Natural killer cell (primary cell): ENCODE data around the gene KLHL21. TPM values are rescaled to one million over a fixed set of nuclear protein-coding genes. Genes with fewer than 3 reads are reported as not detected.
A peak's percentile ranks its signal among the peaks of the same experiment; 100 is the strongest.

Source experiments
- ATAC-seq, 3 donors: fragments of 150-1000 bp in 2 of 3; fragments of 200-7000 bp in 1 of 3; cut with Tn5 transposase; 1 replicate in 1 of 3; 2 replicates in 2 of 3; pipeline ENCODE4 v1.10.0; 2021; ENCODE audit warnings: mild to moderate bottlenecking in 2 of 3, moderate library complexity in 2 of 3
- DNase-seq, 2 donors: peaks; one replicate each; pipeline versions ENCODE4 v3.0.0 to v3.0.0-alpha.2; 2013 to 2021; ENCODE audit warnings: mixed read lengths in 1 of 2
- H3K27ac ChIP-seq: one replicate; pipeline ENCODE4 v1.5.1; 2013; ENCODE audit warnings: mild to moderate bottlenecking, low read length
- H3K27me3 ChIP-seq: one replicate; pipeline ENCODE4 v1.6.1; 2013; ENCODE audit warnings: low read length; ENCODE audit not compliant: control insufficient read depth, insufficient read depth
- H3K36me3 ChIP-seq: one replicate; pipeline ENCODE4 v1.6.1; 2013; ENCODE audit warnings: low read length; ENCODE audit not compliant: control insufficient read depth, insufficient read depth
- H3K4me1 ChIP-seq: one replicate; pipeline ENCODE4 v1.6.1; 2013; ENCODE audit warnings: low read length; ENCODE audit not compliant: control insufficient read depth, insufficient read depth
- H3K4me3 ChIP-seq: one replicate; pipeline ENCODE4 v1.5.1; 2013; ENCODE audit warnings: low read length
- H3K9me3 ChIP-seq: one replicate; pipeline ENCODE4 v1.6.1; 2013; ENCODE audit warnings: low read length; ENCODE audit not compliant: control insufficient read depth, insufficient read depth
- H3K27ac Mint-ChIP-seq, 2 donors: one replicate each; pipeline ENCODE4 v1.8.0; 2022; ENCODE audit warnings: mild to moderate bottlenecking in 2 of 2, mixed read lengths in 2 of 2, moderate library complexity in 1 of 2
- H3K27me3 Mint-ChIP-seq, 2 donors: one replicate each; pipeline ENCODE4 v1.8.0; 2022; ENCODE audit warnings: low read depth in 2 of 2, mixed read lengths in 2 of 2
- H3K36me3 Mint-ChIP-seq: one replicate; pipeline ENCODE4 v1.8.0; 2022; ENCODE audit warnings: mixed read lengths
- H3K4me1 Mint-ChIP-seq, 2 donors: one replicate each; pipeline ENCODE4 v1.8.0; 2022; ENCODE audit warnings: mixed read lengths in 2 of 2
- H3K4me3 Mint-ChIP-seq: one replicate; pipeline ENCODE4 v1.8.0; 2022; ENCODE audit warnings: mild to moderate bottlenecking, moderate library complexity, mixed read lengths
- H3K9me3 Mint-ChIP-seq, 2 donors: one replicate each; pipeline ENCODE4 v1.8.0; 2022; ENCODE audit warnings: mixed read lengths in 2 of 2
- WGBS: methylation state at CpG from one replicate; pipeline ENCODE4 v1.1.7; 2013; ENCODE audit warnings: missing lambda C conversion rate; ENCODE audit not compliant: insufficient coverage; 5-methylcytosine and 5-hydroxymethylcytosine counted together
- intact Hi-C: fragments of 100-400 bp; cut with micrococcal nuclease; formaldehyde crosslinking; loops from one replicate; pipeline ENCODE4 v1.14.2; 2022
- total RNA-seq, 4 donors: library from RNA; stranded (reverse); fragments of 120-200 nt in 1 of 4; gene quantifications; one replicate each; pipeline versions ENCODE4 v1.2.3 to v1.2.4, GENCODE V29; 2013 to 2022
- TF ChIP-seq, protein P1 (sequence below): fragments of 200-600 bp; IDR thresholded peaks from one replicate; pipeline ENCODE4 v1.8.0; 2022; ENCODE audit warnings: antibody characterized with exemption

The KLHL21 gene
- total RNA-seq, 3 donors from 2014 or later (not counting 1 experiment from before 2014, with no cell fraction given): 23.5 to 37.8 (median 28.9) TPM

DNA sequence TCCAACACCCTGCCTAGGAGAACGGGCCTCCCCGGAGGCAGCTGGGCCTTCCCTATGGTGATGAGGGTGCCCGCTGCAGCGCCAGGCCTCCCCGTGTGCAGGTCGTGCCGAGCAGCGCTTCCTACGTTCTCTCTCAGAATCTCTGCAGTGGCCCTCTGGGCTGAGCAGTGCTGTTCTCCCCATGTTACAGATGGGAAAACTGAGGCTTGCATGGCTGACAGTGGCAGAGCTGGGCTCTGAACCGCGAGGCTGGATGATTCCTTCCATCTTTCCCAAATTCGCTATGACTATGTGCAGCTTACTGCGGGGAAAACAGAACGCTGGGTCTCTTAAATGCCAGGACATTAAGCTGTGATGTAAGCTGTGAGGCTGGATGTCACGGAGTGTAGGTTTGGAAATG is 8.9 kb downstream of the KLHL21 start:
- WGBS: 97% methylated on average over 15 of the region's 15 CpGs
- Histone ChIP-seq H3K4me1 (peaks cover 36% of the 10 kb centered on the region), H3K4me3 (no peak overlapping the region), H3K9me3 (no peaks in the 10 kb centered on the region), H3K36me3 (peaks cover 60% of the 10 kb centered on the region), H3K27me3 (no peaks in the 10 kb centered on the region), H3K27ac (no peak overlapping the region)
- no peak for DNase-seq
- H3K4me1 Mint-ChIP-seq: peaks cover 32 to 49% of the 10 kb centered on the region in 2 donors
- intact Hi-C loops: no loop called here
- no peaks in the 10 kb centered on the region for H3K36me3 Mint-ChIP-seq
- TF ChIP-seq, protein P1, sequence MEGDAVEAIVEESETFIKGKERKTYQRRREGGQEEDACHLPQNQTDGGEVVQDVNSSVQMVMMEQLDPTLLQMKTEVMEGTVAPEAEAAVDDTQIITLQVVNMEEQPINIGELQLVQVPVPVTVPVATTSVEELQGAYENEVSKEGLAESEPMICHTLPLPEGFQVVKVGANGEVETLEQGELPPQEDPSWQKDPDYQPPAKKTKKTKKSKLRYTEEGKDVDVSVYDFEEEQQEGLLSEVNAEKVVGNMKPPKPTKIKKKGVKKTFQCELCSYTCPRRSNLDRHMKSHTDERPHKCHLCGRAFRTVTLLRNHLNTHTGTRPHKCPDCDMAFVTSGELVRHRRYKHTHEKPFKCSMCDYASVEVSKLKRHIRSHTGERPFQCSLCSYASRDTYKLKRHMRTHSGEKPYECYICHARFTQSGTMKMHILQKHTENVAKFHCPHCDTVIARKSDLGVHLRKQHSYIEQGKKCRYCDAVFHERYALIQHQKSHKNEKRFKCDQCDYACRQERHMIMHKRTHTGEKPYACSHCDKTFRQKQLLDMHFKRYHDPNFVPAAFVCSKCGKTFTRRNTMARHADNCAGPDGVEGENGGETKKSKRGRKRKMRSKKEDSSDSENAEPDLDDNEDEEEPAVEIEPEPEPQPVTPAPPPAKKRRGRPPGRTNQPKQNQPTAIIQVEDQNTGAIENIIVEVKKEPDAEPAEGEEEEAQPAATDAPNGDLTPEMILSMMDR: no peak
- H3K9me3 Mint-ChIP-seq: no peaks in the 10 kb centered on the region
- H3K4me3 Mint-ChIP-seq: no peak overlapping the region
- H3K27me3 Mint-ChIP-seq: no peaks in the 10 kb centered on the region
- no peak overlapping the region for H3K27ac Mint-ChIP-seq
- no peak for ATAC-seq

DNA sequence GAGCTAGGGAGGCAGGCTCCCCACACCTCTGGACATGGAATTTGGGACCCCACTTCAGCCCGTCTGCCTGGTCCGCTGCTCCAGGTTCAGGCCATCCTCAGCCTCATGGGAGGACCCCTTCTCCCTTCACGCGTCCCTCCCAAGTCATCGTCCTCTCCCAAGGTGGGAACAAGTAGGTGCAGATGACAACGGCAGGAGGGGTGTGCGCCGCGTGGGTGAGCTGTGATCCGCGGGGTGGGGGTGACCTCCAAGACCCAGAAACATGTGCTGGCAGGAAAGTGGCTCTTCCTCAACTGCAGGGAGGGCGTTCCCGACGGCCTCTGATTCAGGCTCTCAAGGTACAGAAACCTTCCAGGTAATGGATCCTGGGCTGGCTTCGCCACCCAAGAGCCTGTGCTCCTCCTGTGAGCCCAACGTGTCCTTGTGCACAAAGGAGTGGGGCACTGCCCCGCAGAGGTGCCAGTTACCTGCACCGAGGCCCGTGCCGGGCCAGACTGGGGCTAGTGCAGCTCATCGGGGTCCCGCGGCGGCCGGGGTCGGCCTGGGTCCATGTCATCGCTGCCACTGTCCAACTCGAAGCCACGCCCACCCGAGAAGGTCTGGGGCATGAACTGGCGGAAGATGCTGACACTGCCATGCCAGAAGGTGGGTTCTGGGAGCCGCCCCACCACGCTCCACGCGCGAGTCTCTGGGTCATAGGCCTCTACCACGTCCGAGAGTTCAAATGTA is 9.6 kb downstream of the KLHL21 start:
- ATAC-seq (no peak), DNase-seq (no peak)
- TF ChIP-seq, protein P1: no peak
- Histone ChIP-seq H3K4me1 (peaks cover 35% of the 10 kb centered on the region), H3K9me3 (no peaks in the 10 kb centered on the region), H3K27ac (no peak overlapping the region), H3K36me3 (peaks cover 65% of the 10 kb centered on the region), H3K27me3 (no peaks in the 10 kb centered on the region), H3K4me3 (no peak overlapping the region)
- Mint-ChIP-seq H3K9me3 (no peaks in the 10 kb centered on the region), H3K27ac (no peak overlapping the region), H3K27me3 (no peaks in the 10 kb centered on the region), H3K4me3 (no peak overlapping the region), H3K4me1 (peaks cover 28 to 45% of the 10 kb centered on the region in 2 donors), H3K36me3 (no peaks in the 10 kb centered on the region)
- WGBS: 96% methylated on average over 38 of the region's 38 CpGs
- intact Hi-C loops: no loop called here

- ATAC-seq (peak in 1 of 3 donors; percentile 26), DNase-seq (no peak)
- 21% methylated on average over 5 of the region's 5 CpGs for WGBS
- TF ChIP-seq, protein P1: no peak
- H3K27ac ChIP-seq: no peak overlapping the region
- Mint-ChIP-seq H3K36me3 (no peaks in the 10 kb centered on the region), H3K4me1 (peaks cover 28 to 45% of the 10 kb centered on the region in 2 donors), H3K27me3 (no peaks in the 10 kb centered on the region), H3K9me3 (no peaks in the 10 kb centered on the region), H3K4me3 (peak overlapping the region; percentile 21), H3K27ac (peak overlapping the region in 1 of 2 donors; percentile 33)
- no peaks in the 10 kb centered on the region for H3K27me3 ChIP-seq
- H3K36me3 ChIP-seq: peaks cover 64% of the 10 kb centered on the region
- no peak overlapping the region for H3K4me3 ChIP-seq
- no peaks in the 10 kb centered on the region for H3K9me3 ChIP-seq
- intact Hi-C loops: no loop called here
- H3K4me1 ChIP-seq: peaks cover 31% of the 10 kb centered on the region
Observed at GRCh38 chr1:6592441-6592840, 10.2 kb downstream of the KLHL21 start.

- Mint-ChIP-seq H3K9me3 (no peaks in the 10 kb centered on the region), H3K4me3 (no peak overlapping the region), H3K36me3 (no peaks in the 10 kb centered on the region), H3K4me1 (peaks cover 28 to 45% of the 10 kb centered on the region in 2 donors), H3K27me3 (no peaks in the 10 kb centered on the region), H3K27ac (peak overlapping the region in 1 of 2 donors; percentile 33)
- 92% methylated on average over 6 of the region's 6 CpGs for WGBS
- ATAC-seq (no peak), DNase-seq (no peak)
- Histone ChIP-seq H3K27me3 (no peaks in the 10 kb centered on the region), H3K9me3 (no peaks in the 10 kb centered on the region), H3K27ac (peak overlapping the region; percentile 3), H3K36me3 (peaks cover 60% of the 10 kb centered on the region), H3K4me3 (no peak overlapping the region), H3K4me1 (peaks cover 27% of the 10 kb centered on the region)
- TF ChIP-seq, protein P1: no peak
- intact Hi-C loops: no loop called here
Observed at GRCh38 chr1:6591644-6592043, 11.0 kb downstream of the KLHL21 start.
